ENCODE results near the gene SUMO3.

Gene SUMO3

DNA sequence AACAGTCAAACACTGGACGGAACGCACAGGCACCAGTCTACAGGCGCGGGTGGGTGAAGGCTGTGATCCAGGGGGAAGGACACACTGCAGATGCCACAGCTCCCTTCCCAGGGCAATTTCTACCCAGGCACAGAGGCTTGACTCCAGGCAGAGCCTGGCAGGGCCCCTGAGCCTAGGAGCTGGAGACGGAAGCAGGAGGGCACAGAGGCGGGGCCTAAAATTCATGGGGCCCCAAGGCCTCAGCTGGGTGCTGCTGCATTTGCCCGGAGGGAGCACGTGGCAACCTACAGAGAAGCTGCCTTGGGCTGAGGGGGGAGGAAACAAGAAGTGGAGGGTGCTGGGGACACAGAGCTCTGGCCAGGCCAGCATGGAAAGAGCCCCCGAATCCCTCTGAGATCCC, 57.5 kb downstream of the SUMO3 start:
- Histone ChIP-seq H3K4me3 (no peak overlapping the region), H3K27ac (no peak overlapping the region)
- DNase-seq (ENCODE audit: low spot score), result peak; percentile 54
- TF ChIP-seq, protein P1, sequence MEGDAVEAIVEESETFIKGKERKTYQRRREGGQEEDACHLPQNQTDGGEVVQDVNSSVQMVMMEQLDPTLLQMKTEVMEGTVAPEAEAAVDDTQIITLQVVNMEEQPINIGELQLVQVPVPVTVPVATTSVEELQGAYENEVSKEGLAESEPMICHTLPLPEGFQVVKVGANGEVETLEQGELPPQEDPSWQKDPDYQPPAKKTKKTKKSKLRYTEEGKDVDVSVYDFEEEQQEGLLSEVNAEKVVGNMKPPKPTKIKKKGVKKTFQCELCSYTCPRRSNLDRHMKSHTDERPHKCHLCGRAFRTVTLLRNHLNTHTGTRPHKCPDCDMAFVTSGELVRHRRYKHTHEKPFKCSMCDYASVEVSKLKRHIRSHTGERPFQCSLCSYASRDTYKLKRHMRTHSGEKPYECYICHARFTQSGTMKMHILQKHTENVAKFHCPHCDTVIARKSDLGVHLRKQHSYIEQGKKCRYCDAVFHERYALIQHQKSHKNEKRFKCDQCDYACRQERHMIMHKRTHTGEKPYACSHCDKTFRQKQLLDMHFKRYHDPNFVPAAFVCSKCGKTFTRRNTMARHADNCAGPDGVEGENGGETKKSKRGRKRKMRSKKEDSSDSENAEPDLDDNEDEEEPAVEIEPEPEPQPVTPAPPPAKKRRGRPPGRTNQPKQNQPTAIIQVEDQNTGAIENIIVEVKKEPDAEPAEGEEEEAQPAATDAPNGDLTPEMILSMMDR (IDR thresholded peaks at IDR 0.05), result no peak

GRCh38 chr21:44759628-44760285, 58.1 kb downstream of the SUMO3 start:
- peak; percentile 54 for DNase-seq (ENCODE audit: low spot score)
- TF ChIP-seq, protein P1 (IDR thresholded peaks at IDR 0.05), result no peak
- H3K4me3 ChIP-seq, result no peak overlapping the region
- no peak overlapping the region for H3K27ac ChIP-seq

DNA sequence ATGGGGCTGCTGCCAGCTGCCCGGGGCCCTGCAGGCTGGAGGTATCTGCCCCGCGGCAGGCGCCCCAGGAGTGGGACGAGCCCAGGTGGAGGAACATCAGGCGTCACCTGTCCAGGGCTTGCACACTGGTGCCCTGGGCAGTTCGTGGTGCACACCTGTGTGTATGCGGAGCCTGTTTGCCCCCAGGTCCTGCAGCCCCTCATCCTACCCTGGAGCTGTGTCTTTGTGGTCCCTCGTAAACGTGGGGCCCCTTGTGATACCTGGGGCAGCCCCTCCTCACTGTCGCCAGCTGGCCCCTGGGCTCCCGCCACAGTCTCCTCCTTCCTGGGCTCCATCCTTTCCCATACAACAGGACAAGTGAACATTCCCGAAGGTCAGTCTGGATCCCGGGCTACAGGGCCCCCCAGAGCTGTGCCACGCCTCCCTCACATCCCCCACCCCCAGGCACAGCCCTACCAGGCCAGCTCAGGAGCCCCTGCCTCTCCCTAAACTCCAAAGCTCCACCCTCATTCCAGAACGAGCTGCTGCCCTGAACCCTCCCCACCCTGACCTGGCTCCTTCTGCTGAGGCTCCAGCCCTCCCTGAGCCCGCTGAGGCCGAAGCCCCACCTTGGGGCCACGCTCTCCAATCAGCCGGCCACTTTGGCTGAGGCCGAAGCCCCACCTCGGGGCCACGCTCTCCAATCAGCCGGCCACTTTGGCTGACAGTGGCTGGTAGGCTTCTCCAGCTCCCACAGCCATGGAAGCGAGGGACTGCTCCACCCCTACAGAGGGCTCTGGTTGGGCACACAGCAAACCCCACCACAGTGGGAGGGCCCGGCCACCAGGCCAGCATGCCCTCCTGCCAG, 58.9 kb downstream of the SUMO3 start:
- DNase-seq (ENCODE audit: low spot score), result peak; percentile 50
- Histone ChIP-seq H3K27ac (no peak overlapping the region), H3K4me3 (no peak overlapping the region)
- TF ChIP-seq, protein P1 (IDR thresholded peaks at IDR 0.05), result no peak

DNA sequence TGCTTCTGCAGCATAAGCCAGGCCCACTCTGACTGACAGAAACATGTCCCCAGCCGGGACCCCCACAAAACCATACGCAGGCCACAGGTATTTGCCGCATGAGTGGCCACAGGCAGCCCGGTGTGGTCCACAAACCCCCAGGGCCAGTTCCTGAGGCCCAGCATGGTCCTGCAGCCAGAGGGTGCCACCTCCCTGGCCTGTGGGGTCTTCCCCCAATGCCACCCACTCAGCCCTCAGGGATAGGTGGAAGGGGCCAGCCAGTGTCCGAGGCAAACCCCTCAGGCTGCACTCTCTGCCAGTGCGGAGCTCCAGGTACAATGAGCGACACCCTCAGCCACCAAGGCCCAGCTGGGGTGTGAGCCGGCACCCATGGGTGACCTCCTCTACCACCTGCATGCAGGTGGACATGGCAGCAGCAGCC, 59.7 kb downstream of the SUMO3 start:
- TF ChIP-seq, protein P1 (IDR thresholded peaks at IDR 0.05), result no peak
- Histone ChIP-seq H3K27ac (no peak overlapping the region), H3K4me3 (no peak overlapping the region)
- DNase-seq (ENCODE audit: low spot score), result no peak

DNA sequence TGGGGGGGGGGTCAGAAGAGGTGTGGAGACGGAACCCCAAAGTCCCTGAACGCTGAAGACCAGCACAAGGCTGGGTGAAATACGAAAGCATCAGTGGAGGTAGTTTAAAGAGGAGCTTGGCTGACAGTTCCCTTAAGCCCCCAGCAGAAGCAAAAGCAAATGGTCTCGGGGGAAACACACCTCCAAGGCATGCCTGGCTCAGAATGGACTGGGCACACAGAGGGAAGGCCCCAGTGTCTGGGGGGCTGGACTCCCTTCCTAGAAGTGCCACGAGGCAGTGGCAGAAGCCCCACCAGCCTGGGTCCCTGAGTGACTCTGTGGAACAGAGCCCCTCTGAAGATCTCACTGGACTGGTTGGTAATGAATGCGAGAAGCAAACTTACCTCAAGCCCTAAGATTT, 60.1 kb downstream of the SUMO3 start:
- Histone ChIP-seq H3K27ac (no peak overlapping the region), H3K4me3 (no peak overlapping the region)
- no peak for DNase-seq (ENCODE audit: low spot score)
- TF ChIP-seq, protein P1 (IDR thresholded peaks at IDR 0.05), result no peak

- no peak overlapping the region for H3K4me3 ChIP-seq
- no peak overlapping the region for H3K27ac ChIP-seq
- TF ChIP-seq, protein P1 (IDR thresholded peaks at IDR 0.05), result no peak
- DNase-seq (ENCODE audit: low spot score), result no peak
These were observed 61.3 kb downstream of the SUMO3 start for GRCh38 chr21:44756423-44757185.
